HFF-Myc (cell line): ENCODE measurements around the gene MEDAG.
"Not testable (repeated sequence)": the region's sequence is repeated elsewhere in the genome, so short reads cannot be mapped to it uniquely, and the experiment has no call there.

Experiments used
- DNase-seq: peaks from one replicate; pipeline ENCODE4 v3.0.0-alpha.2; 2011; ENCODE audit warnings: low read depth; ENCODE audit errors: extremely low read depth
- H3K4me3 ChIP-seq: replicated peaks from 2 replicates; pipeline ENCODE4 v1.5.1; 2011; ENCODE audit warnings: low read depth, mild to moderate bottlenecking, control low read depth, low read length
- TF ChIP-seq, protein P1 (sequence below): IDR thresholded peaks from 2 replicates; pipeline ENCODE4 v1.5.1; 2012; ENCODE audit warnings: mild to moderate bottlenecking, low read depth, low read length, control low read depth; ENCODE audit errors: missing control alignments

The MEDAG gene

GRCh38 chr13:30925429-30925828 lies 19.4 kb downstream of the MEDAG start:
- no peak overlapping the region for H3K4me3 ChIP-seq
- TF ChIP-seq, protein P1, sequence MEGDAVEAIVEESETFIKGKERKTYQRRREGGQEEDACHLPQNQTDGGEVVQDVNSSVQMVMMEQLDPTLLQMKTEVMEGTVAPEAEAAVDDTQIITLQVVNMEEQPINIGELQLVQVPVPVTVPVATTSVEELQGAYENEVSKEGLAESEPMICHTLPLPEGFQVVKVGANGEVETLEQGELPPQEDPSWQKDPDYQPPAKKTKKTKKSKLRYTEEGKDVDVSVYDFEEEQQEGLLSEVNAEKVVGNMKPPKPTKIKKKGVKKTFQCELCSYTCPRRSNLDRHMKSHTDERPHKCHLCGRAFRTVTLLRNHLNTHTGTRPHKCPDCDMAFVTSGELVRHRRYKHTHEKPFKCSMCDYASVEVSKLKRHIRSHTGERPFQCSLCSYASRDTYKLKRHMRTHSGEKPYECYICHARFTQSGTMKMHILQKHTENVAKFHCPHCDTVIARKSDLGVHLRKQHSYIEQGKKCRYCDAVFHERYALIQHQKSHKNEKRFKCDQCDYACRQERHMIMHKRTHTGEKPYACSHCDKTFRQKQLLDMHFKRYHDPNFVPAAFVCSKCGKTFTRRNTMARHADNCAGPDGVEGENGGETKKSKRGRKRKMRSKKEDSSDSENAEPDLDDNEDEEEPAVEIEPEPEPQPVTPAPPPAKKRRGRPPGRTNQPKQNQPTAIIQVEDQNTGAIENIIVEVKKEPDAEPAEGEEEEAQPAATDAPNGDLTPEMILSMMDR, result no peak
- DNase-seq, result no peak

- DNase-seq, result no peak
- H3K4me3 ChIP-seq, result no peak overlapping the region
- TF ChIP-seq, protein P1, result no peak
Measured at GRCh38 chr13:30926781-30927180, 20.7 kb downstream of the MEDAG start.

DNA sequence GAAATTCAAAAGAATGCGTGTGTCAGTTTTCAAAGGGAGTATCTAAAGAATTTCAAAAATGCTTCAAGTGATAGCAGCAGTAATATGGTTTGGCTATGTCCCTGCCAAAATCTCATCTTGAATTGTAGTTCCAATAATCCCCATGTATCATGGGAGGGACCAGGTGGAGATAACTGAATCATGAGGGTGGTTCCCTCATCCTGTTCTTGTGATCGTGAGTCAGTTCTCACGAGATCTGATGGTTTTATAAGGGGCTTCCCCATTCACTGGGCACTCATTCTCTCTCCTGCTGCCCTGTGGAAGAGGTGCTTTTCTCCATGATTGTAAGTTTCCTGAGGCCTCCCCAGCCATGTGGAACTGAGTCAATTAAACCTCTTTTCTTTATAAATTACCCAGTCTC lies 21.1 kb downstream of the MEDAG start:
- DNase-seq, H3K4me3 ChIP-seq: not testable (repeated sequence)

DNA sequence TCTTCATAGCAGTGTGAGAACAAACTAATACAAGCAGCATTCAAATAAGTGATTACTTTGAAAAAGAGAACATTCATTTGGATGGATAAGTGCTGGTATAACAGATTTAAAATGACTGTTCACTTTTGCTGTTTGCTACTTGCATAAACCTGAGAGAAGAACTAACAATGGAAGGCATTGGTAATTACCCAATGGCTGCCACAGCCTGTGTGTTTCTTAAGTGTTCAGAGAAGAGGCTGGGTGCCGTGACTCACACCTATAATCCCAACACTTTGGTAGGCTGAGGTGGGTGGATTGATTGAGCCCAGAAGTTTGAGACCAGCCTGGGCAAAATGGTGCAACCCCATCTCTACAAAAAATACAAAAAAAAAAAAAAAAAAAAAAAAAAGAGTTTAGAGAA lies 21.5 kb downstream of the MEDAG start:
- DNase-seq, result no peak
- TF ChIP-seq, protein P1, result no peak
- H3K4me3 ChIP-seq, result no peak overlapping the region

GRCh38 chr13:30928978-30929377 lies 22.9 kb downstream of the MEDAG start:
- TF ChIP-seq, protein P1, result no peak
- H3K4me3 ChIP-seq, result no peak overlapping the region
- no peak for DNase-seq

DNA sequence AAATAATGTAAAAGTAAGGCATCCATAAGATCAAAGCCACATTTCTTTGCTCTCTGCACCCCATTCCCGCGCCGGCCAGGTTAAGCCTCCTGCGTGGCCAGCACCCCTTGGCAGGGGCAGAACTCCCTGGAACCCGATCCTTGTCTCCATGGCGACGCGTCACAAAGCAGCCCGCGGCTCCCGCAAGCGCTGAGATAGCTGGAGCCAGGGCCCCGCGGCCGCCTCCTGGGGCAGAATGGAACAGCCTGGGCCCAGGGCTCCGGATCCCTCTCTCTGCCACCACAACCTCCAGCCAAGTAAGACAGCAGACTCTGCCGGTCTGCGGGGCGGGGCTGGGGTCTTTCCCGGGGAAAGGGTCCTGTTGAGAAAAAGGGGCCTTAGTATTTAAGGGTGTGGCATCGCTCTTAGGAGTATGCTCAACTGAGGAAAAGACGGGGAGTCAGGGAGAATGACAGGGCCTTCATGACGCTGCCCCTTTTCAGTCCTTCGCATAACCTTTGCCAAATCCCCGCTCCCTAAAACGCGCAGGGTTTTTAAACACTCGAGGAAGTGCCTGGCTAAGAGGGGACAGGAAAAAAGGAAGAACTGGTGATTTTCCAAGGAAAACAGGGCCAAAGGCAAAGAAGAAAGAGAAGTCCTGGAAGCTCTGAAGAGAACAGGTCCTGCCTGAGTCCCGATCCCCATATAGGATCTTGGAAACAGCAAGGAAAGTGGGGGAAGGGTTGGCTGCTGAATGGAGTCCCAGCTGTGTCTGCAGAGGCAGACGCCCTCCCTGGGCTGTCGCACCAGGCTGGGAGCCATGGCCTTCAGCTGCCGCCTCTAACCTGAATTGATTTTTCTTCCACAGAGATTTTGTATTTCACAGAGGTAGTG lies 26.6 kb downstream of the MEDAG start, which contains the start of gene TEX26:
TSS of gene TEX26 (plus strand) at position 176 of the 873 bp plus-strand sequence. CDS start at position 236, 60 bp downstream.
- TF ChIP-seq, protein P1, result no peak
- DNase-seq, result no peak
- no peak within 1 kb of the TSS for H3K4me3 ChIP-seq

DNA sequence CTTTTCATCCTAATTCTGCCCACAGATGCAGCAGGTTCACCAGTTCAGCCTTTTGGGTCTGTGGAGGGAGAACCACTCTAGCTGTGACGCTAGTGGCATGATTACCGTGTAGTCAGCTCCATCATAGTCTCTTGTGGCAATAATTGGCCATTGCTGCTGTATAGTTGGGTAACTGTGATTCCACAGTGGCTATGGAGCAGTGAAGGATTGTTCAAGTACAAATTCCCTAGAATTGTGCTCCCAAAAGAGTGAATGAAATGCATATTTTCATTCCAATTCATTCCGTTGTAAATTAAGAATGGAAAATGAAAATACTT lies 27.2 kb downstream of the MEDAG start:
- TF ChIP-seq, protein P1, result no peak
- DNase-seq, result no peak
- H3K4me3 ChIP-seq, result no peak overlapping the region
